NCI-H2196 treated with DMSO at 0.1 percent for 48 hours (cell line): ENCODE measurements around the gene PHLDA3.
"Not testable (repeated sequence)": the region's sequence is repeated elsewhere in the genome, so short reads cannot be mapped to it uniquely, and the experiment has no call there.

ENCODE experiments used
- DNase-seq: peaks from one replicate; lab custom pipeline; 2025; ENCODE audit not compliant: unreplicated experiment; lab: John Stamatoyannopoulos, UW

Gene PHLDA3

DNA sequence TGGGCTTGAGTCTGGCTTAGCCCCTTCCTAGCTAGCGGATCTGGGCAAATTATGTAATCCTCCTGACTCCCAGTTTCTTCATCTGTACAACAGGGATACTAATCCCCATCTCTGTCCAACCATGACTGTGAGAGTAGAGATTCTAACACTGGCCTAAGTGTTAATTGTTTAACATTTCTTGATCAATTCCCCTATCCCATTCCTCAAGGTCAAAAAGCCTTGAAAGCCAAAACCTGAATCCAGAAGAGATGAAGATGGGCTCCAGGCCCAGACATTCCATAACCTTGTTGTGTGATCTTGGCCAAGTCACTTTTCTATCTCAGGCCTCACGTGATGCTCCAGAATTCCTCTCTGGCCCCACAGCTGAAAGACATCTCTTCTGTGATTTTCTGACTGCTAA, 18.8 kb upstream of the PHLDA3 start:
- DNase-seq: no peak

DNA sequence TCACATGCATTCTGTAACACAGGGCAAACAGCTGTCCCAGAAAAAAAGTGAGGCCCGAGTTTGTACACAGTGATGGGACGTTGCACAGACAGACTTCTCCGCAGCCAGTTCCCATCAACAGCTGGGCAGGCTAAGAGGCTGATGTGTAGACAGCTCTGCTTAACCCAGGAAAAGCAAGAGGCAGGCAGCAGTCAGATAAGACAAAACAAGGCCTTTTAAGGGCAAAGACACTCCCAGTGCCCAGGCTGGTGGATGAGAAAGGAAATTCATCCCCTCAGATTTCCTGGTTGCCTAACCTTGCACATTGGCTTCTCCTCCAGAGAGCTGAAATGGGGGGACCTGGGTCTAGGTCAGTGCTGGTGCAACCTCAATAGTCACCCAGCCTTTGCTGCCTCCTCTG, 17.2 kb upstream of the PHLDA3 start:
- no peak for DNase-seq

DNA sequence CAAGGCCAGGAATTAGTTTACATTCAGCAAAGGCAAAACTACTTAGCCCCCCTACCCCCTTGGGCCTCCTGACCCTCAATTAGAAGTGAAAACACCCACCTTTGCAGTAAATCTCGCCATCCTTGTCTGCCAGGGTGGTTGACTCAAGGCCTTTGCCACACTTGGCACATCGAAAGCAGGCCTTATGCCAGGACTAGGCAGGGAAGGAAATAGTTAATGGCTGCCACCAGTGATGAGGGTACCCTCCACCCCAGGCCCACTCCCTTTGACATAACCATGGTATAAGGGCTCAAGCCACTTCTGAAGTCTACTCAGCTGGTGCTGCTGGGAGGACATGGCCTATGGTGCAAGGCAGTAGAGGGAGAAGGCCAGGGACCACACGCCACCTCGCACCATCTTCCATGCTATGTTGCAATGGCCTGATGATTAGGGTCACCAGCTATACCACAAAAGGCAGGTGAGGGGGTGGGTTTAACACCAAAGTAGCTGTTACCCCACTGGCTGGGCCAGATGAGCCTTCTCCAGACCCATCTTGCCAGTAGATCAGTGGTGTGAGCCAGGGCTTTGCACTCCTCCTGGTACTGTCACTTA, 16.3 kb upstream of the PHLDA3 start:
- DNase-seq: no peak

DNA sequence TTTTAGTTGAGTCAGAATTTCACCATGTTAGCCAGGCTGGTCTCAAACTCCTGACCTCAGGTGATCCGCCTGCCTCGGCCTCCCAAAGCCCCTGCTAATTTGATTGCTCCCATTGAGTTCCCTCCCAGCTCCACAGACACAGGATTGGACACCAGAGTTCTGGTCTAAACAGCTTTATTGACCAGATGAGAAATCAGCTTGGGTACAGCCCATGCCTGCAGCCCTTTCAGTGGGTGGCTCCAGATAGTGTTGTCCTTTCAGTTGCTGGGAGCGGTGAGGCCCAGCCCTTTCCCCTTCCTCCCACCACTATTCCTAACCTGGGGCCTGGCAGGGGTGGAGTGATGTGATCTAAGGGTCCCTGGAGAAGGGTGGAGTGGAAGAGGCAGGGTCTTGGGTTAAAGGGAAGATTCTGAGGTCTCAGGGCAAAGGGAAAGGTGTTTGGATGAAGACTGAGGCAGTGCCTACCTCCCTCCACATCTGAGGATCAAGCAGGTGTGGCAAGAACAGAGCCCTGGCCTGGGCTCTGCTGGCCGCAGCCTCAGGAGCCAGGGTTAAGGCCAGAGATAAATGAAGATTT, 14.5 kb upstream of the PHLDA3 start:
- DNase-seq: no peak

GRCh38 chr1:201482755-201483154, 13.8 kb upstream of the PHLDA3 start:
- DNase-seq: no peak

- peak; percentile 54 for DNase-seq
These were observed 12.9 kb upstream of the PHLDA3 start for GRCh38 chr1:201481761-201482493.

DNA sequence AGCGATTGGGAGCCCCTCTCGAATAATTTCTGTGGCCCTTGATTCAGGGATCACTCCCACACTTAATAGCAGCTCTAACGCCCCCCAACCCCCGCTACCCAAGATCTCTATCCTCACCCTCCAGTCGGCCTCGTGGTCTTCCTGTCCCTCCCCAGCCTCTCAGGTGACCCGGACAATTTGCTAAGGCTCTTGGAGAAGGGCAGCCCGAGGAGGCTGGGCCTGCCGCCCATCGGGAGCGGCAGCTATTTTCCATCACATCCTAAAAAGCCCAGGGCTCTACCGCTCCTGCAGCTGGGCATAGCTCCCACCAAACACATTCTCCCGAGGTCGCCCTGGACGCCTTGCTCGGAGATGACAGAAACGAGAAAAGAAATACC, 12.0 kb upstream of the PHLDA3 start:
- DNase-seq: no peak

- DNase-seq: peak; percentile 83
These were observed 11.4 kb upstream of the PHLDA3 start for GRCh38 chr1:201480231-201481003.

- no peak for DNase-seq
These were observed 10.3 kb upstream of the PHLDA3 start for GRCh38 chr1:201479201-201479730.

GRCh38 chr1:201478666-201479065, 9.7 kb upstream of the PHLDA3 start:
- not testable (repeated sequence) for DNase-seq

DNA sequence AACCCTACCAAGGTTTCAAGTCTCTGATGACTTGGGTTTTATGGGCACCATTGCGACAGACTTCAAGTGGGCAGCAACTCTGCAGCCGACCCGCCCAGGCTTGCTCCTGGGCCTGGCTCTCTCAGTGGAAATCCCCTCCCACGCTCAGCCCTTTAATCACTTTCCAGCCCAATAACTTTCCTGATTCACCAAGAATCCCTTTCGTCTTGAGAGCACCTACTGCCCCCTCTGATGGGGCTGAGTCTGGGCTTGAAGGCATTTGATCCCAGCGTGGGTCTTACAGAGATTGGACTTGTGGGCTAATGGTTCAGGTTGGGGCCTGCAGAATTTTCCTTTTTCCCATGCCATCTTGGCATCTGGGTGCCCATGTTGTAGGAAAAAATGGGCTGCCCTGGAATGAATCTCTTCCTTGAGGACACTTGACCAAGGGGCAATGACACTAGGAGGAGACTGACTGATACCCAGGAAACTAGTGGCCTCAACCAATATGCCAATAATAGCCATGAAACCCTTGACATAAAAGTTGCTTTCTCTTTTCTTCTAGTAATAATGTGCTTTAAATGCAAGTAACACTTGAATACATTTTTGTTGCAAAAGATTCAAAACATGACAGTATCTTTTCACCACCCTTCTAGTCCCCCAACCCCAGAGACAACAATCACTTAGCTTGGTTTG, 7.8 kb upstream of the PHLDA3 start:
- no peak for DNase-seq

GRCh38 chr1:201475915-201476669, 7.1 kb upstream of the PHLDA3 start:
- DNase-seq: no peak

GRCh38 chr1:201475130-201475529, 6.1 kb upstream of the PHLDA3 start:
- no peak for DNase-seq

DNA sequence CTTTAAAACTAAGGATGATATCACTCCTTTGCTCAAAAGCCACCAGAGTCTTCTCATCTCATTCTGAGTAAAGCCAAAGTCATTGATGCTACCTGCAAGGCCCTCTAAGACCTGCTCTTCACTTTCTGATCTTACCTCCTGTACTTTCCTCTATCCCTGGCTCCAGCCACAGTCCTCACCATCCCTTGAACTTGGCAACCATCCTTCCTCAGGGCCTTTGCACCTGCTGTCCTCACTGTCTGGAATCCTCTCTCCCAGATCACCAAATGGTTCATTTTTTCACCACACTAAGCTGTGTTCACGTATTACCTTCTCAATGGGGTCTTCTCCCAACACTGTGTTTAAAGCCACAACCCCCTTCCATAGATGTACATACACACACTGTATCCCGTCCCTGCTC, 4.3 kb upstream of the PHLDA3 start:
- no peak for DNase-seq

GRCh38 chr1:201472321-201472720, 3.3 kb upstream of the PHLDA3 start:
- DNase-seq: not testable (repeated sequence)

DNA sequence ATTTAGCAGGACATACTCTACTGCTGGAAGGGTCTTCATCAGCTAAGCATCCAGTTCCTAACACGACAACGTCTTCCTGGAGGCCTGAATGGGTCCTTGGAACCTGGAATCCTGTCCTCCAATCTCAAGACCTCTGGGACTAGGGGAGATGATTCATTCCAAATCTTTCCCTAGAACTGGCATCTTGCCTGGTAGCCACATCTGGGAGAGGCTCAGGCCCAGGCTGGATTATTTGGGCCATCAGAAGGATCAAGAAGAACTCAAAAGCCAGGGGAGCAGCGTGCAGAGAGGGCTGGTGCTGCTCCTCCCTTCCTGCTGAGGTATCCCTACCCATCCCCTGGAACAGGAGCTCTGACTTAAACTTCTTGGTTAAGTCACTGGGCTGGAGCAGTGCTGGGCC, 2.8 kb upstream of the PHLDA3 start:
- DNase-seq: no peak

DNA sequence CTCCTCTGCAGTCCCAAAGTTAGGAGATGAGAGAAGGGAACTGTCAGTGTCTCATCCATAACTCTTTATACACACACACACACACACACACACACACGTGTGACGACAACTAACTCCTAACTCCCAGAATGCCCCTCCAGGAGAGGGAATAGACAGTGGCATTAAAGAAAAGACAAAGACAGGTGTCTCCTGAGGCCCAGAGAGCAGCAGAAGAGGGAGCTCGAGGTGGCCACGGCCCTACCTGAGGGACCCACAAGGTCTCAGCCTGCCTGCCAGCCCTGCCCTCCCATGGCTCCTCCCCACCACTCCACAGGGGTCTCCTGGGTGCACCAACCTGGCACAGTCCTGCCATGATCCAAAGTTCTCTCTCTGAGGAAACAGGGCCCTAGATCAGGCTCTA, 1.6 kb upstream of the PHLDA3 start:
- DNase-seq: no peak

- no peak for DNase-seq
These were observed 672 bp upstream of the PHLDA3 start for GRCh38 chr1:201469645-201470074.

DNA sequence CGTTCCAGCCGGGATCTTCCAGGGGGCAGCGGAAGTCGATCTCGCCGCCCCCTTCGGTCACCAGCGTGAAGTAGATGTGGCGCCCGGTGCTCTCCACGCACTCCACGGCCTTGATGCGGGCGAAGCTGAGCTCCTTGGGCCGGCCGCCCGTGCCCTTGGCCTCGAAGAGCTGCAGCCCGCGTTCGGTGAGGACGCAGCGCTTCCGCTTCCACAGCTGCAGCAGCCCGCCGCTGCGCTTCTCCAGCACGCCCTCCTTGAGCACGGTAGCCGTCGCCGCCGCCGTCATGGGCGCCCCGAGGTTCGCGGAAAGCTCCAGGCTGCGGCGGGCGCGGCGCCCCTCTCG, 516 bp downstream of the PHLDA3 start:
- DNase-seq: no peak

- DNase-seq: no peak
These were observed 2.5 kb downstream of the PHLDA3 start for GRCh38 chr1:201466492-201466891.
